Measurements from ENCODE around the gene NUP214.
"Not testable (repeated sequence)": the region's sequence is repeated elsewhere in the genome, so short reads cannot be mapped to it uniquely, and the experiment has no call there.

Gene NUP214

GRCh38 chr9:131198041-131198715 is 72.8 kb downstream of the NUP214 start:
- DNase-seq = no peak

GRCh38 chr9:131201856-131202255 is 76.5 kb downstream of the NUP214 start:
- DNase-seq = no peak

GRCh38 chr9:131203431-131204218 is 78.2 kb downstream of the NUP214 start:
- DNase-seq = no peak

- DNase-seq = no peak
These were observed 78.9 kb downstream of the NUP214 start for GRCh38 chr9:131204285-131204684.

- DNase-seq = no peak
These were observed 81.1 kb downstream of the NUP214 start for GRCh38 chr9:131206495-131206894.

- not testable (repeated sequence) for DNase-seq
These were observed 86.5 kb downstream of the NUP214 start for GRCh38 chr9:131211920-131212319.

GRCh38 chr9:131214286-131214856 is 89.0 kb downstream of the NUP214 start:
- DNase-seq = peak; percentile 2

GRCh38 chr9:131214876-131215275 is 89.5 kb downstream of the NUP214 start:
- no peak for DNase-seq

- DNase-seq = no peak
These were observed 91.4 kb downstream of the NUP214 start for GRCh38 chr9:131216806-131217205.

- DNase-seq = no peak
These were observed 92.1 kb downstream of the NUP214 start for GRCh38 chr9:131217331-131218031.

GRCh38 chr9:131218370-131218769 is 93.0 kb downstream of the NUP214 start:
- no peak for DNase-seq

- DNase-seq = no peak
These were observed 95.1 kb downstream of the NUP214 start for GRCh38 chr9:131220485-131220884.

GRCh38 chr9:131222460-131222859 is 97.1 kb downstream of the NUP214 start:
- no peak for DNase-seq

- DNase-seq = no peak
These were observed 100.8 kb downstream of the NUP214 start for GRCh38 chr9:131226226-131226625.

GRCh38 chr9:131227112-131227958 is 101.9 kb downstream of the NUP214 start:
- DNase-seq = no peak

- no peak for DNase-seq
These were observed 102.6 kb downstream of the NUP214 start for GRCh38 chr9:131227959-131228460.

GRCh38 chr9:131228988-131229387 is 103.6 kb downstream of the NUP214 start:
- no peak for DNase-seq

- DNase-seq = no peak
These were observed 108.2 kb downstream of the NUP214 start for GRCh38 chr9:131233556-131233955.

GRCh38 chr9:131233995-131234394 is 108.6 kb downstream of the NUP214 start:
- DNase-seq = no peak

GRCh38 chr9:131234799-131235479 is 109.6 kb downstream of the NUP214 start:
- no peak for DNase-seq

GRCh38 chr9:131235480-131235851 is 110.1 kb downstream of the NUP214 start:
- DNase-seq = no peak

GRCh38 chr9:131236161-131236560 is 110.8 kb downstream of the NUP214 start:
- DNase-seq = no peak
